GM18498 (cell line): ENCODE measurements around the gene VTN.

ENCODE experiments used
- ATAC-seq: cut with Tn5 transposase; IDR thresholded peaks from one replicate; pipeline ENCODE4 v1.9.1; 2021; ENCODE audit warnings: mild to moderate bottlenecking, moderate library complexity; ENCODE audit not compliant: unreplicated experiment

VTN gene

GRCh38 chr17:28370035-28370743, at the start of gene VTN:
Gene VTN (minus strand): TSS chr17:28370307. CDS start chr17:28370203, 104 bp downstream.
- ATAC-seq, result no peak

DNA sequence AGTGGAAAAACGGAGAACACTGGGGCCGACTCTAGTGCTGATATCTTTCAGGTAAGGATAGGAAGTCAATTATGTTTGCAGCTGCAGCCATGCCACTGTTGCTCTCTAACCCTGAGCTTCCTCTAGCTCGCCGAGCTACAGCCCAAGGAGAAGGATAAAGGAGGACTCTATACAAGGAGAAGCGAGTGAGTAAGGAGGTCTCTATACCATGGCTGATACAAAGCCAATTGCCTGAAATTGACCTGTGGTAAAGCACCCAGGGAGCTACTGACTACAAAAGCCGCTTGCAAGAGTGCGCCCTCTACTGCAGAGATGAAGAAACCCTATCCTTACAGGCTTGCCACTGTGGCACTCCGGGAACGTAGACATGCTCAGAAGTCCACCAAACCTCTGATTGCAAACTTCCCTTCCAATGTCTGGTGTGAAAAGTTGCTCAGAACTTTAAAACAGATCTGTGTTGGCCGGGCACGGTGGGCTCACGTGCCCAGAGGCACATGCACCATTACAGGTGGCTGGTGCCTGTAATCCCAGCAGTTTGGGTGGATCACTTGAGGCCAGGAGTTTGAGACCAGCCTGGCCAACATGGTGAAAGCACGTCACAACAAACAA, 46.7 kb upstream of the VTN start:
- peak; percentile 53 for ATAC-seq

DNA sequence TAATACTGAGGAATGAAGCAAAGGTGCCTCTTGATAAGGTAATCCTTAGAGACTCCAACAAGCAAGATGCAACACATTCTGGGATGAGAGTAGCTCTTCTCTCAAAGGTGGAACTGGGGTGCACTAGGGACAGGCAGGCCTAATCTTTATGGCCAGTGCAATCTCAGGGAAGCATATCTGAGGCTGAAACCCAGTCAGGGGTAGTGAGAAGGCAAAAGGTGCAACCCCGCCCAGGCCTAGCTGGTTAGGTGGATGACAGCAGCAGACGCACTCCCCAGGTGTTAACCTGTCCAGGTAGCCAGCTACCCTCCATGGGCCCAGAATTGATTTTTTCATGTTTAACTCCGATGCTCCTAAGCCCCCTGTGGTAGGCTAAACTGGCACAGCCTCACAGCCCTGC, 45.8 kb upstream of the VTN start:
- ATAC-seq, result no peak

- no peak for ATAC-seq
Observed at GRCh38 chr17:28413804-28414203, 43.7 kb upstream of the VTN start.

DNA sequence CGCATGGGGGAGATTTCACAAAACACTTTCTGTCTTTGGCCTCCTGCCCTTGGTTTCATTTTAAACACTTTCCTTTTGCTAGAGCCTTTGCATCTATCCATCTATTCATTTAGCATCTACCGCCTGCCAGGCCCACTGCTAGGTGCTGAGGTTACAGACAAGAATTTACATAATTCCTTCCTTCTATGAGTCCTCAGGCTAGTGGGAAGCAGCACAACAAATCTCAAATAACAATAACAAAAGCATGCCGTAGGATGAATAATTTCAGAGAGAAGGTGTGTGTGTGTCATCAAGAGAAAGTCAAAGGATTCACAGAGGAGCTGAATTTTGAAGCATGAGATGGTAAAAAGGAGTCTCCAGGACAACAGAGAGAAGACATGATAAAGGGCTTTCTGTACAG, 42.0 kb upstream of the VTN start:
- no peak for ATAC-seq

DNA sequence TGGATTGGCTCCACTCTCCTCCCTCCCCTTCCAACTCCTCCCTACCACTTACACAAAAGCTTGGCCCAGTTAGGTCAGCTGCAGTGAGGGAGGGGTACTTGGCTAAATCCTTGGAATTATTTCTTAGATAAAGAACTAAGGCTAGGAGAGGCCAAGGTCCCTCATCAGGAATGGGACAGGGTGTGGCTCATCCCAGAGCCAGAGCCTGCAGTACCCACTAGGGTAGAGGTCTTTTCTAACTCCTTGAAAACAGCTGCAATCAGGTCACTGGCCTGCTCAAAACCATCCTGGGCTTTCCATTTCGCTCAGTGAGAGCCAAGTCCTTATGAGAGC, 37.8 kb upstream of the VTN start:
- ATAC-seq, result no peak

GRCh38 chr17:28407130-28407973, 37.2 kb upstream of the VTN start:
- ATAC-seq, result no peak

- ATAC-seq, result no peak
Observed at GRCh38 chr17:28406473-28406814, 36.3 kb upstream of the VTN start.

GRCh38 chr17:28405632-28406472, 35.7 kb upstream of the VTN start, which contains the start of gene SLC46A1:
Gene SLC46A1 (minus strand): TSS chr17:28406212. CDS start chr17:28406114, 98 bp downstream.
- ATAC-seq, result peak; percentile 80

DNA sequence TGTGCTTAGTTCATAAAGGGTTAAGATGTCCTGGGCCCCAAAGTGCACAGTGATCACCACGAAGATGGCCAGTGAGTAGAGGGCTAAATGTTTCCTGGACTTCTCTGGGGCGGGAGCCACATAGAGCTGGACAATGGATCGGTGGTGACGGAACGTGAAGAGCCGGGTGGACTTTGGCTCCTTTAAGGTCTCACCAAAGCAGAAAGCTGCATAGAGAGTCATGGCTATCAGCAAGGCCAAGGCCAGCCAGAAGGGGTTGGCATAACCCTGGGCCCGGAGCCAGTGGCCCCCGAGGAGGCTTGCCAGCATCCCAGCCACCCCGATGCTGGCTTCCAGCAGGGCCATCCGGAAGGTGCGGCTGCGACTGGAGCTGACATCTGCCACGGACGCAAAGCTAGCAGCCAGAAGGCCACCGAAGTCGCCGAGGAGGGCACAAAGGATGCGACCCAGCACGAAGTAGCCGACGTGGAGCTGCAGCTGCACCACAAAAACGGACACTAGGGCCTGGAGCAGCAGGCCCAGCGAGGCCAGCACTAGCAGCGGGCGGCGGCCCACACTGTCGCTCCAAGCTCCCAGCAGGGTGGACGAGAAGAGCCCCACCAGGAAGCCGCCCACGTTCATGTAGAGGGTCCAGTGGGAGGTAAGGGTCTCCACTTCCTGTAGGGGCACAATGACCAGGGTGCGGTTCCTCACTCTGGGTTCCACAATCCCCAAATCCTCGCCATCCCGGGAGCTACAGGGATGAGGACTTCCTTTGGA, 34.9 kb upstream of the VTN start:
- ATAC-seq, result no peak

- no peak for ATAC-seq
Observed at GRCh38 chr17:28404461-28404811, 34.3 kb upstream of the VTN start.

DNA sequence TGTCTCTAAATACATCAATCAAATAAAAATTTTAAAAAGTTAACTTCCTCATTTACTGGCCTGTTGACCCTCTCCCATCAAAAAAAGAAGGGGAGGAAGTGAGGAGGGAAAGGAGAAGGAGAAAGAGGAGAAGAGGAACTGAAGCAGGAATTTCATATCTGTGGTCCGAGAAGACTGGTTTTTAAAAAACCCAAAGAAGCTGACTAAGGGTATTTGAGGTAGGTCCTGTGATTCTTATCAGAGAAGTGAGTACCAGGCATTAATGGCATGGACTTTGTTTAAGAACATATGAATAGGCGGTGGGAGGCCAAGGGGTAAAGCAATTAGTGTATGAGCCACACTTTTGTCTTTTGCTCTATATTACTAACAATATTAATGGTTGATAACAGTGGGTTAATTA, 33.9 kb upstream of the VTN start:
- no peak for ATAC-seq

DNA sequence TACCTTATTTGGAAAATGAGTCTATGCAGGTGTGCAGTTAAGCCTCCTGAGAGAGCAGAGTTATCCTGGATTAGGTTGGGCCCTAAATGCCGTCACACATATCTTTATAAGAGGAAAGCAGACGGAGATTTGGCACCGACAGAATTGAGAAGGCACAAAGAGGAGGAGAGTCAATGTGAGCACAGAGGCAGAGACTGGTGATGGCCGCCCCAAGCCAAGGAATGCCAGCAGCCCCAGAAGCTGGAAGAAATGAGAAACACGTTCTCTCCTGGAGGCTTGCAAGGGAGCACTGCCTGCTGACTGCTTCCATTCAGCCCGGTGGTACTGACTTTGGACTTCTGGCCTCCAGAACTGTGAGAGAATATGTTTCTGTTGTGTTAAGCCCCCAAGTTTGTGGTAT, 32.7 kb upstream of the VTN start:
- ATAC-seq, result no peak

- ATAC-seq, result no peak
Observed at GRCh38 chr17:28402224-28402630, 32.1 kb upstream of the VTN start.

GRCh38 chr17:28399808-28400207, 29.7 kb upstream of the VTN start:
- no peak for ATAC-seq

GRCh38 chr17:28398280-28398981, 28.3 kb upstream of the VTN start:
- ATAC-seq, result no peak

DNA sequence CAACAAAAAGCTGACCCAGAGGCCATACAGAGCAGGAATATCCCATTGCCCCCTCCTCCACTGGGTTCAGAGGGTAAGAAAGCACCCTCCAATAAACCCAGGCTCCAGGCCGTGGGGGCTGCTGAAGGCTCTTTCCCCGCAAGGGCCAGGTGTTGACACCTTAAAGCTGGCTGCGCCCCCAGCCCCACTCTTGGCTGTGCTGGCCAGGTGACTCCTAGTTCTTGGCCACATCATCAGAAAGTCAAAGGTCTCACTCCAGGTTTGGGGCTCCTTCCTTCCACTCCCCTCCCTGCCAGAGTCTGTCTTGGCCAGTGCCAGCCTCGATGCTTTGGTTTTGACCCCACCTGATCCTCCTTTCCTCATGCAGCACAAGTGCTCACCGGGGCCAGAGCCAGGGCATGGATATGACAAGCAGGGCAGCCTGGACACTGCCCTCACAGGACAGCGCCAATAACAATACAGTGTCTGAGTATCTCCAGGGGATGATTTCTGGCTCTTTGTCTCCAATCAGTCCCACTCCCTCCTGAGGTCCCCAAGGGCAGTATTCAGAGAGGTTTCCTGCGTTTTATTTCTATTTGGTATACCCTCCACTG, 27.7 kb upstream of the VTN start:
- ATAC-seq, result no peak

GRCh38 chr17:28397275-28397674, 27.2 kb upstream of the VTN start:
- no peak for ATAC-seq

- ATAC-seq, result no peak
Observed at GRCh38 chr17:28396635-28397239, 26.6 kb upstream of the VTN start.
